ENCODE measurements around the gene ARHGEF2. TPM values are rescaled to one million over a fixed set of nuclear protein-coding genes. Genes with fewer than 3 reads are reported as not detected.

The ARHGEF2 gene
- total RNA-seq, 6 experiments from 2014 or later: 82.0 to 94.6 (median 83.9) TPM

DNA sequence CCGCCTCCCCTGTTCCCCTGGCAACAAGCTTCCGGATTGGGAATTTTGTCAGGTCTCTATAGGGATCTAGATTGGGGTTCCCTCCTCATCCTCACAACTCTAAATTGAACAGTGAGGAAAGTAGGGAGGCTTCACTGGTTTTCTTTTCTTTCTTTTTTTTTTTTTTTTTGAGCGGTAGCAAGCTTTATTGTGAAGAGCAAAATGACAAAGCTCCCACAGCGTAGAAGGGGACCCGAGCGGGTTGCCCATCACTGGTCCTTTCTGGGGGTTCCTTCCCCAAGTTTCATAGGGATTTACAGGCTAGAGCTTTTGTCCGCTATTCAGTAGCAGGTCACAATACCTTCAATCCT lies 10.3 kb downstream of the ARHGEF2 start:
- TF ChIP-seq, protein P1, sequence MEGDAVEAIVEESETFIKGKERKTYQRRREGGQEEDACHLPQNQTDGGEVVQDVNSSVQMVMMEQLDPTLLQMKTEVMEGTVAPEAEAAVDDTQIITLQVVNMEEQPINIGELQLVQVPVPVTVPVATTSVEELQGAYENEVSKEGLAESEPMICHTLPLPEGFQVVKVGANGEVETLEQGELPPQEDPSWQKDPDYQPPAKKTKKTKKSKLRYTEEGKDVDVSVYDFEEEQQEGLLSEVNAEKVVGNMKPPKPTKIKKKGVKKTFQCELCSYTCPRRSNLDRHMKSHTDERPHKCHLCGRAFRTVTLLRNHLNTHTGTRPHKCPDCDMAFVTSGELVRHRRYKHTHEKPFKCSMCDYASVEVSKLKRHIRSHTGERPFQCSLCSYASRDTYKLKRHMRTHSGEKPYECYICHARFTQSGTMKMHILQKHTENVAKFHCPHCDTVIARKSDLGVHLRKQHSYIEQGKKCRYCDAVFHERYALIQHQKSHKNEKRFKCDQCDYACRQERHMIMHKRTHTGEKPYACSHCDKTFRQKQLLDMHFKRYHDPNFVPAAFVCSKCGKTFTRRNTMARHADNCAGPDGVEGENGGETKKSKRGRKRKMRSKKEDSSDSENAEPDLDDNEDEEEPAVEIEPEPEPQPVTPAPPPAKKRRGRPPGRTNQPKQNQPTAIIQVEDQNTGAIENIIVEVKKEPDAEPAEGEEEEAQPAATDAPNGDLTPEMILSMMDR (IDR thresholded peaks at IDR 0.05): no peak
- no peak for DNase-seq
- Mint-ChIP-seq H3K4me3 (no peak overlapping the region), H3K4me1 (ENCODE audit: low read depth) (peaks cover 58% of the 10 kb centered on the region), H3K27ac (peak overlapping the region; percentile 86), H3K27me3 (ENCODE audit: insufficient read depth) (peaks cover 4% of the 10 kb centered on the region; the same call in 1 of the 2 replicates), H3K36me3 (ENCODE audit: low read depth) (peaks cover 30% of the 10 kb centered on the region), H3K9me3 (no peaks in the 10 kb centered on the region)

GRCh38 chr1:155967341-155968050 lies 10.9 kb downstream of the ARHGEF2 start:
- H3K27me3 Mint-ChIP-seq (ENCODE audit: insufficient read depth): peaks cover 4% of the 10 kb centered on the region
- H3K36me3 Mint-ChIP-seq (ENCODE audit: low read depth): peaks cover 29% of the 10 kb centered on the region
- no peaks in the 10 kb centered on the region for H3K9me3 Mint-ChIP-seq
- TF ChIP-seq, protein P1 (IDR thresholded peaks at IDR 0.05): no peak
- no peak overlapping the region for H3K4me3 Mint-ChIP-seq
- no peak for DNase-seq
- peak overlapping the region; percentile 86 for H3K27ac Mint-ChIP-seq
- H3K4me1 Mint-ChIP-seq (ENCODE audit: low read depth): peaks cover 58% of the 10 kb centered on the region

DNA sequence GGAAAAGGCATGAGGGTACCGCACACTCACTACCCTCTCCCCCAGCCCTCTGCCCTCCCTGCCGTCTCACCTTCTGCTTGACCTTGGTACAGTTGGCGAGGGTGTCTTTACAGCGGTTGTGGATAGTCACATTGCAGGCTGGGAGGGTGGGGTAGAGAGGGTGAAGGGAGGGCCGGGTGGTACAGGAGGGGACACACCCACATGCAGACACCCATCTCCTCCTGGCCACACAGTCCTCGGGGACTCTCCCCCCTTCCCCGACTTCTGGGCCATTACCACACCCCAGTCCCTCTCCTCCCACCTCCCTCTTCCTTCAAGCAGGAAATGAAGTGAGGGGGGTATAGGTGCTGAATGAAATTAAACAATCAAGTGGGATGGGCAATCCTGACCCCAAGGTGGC lies 11.6 kb downstream of the ARHGEF2 start:
- H3K4me1 Mint-ChIP-seq (ENCODE audit: low read depth): peaks cover 58% of the 10 kb centered on the region
- peaks cover 31% of the 10 kb centered on the region for H3K36me3 Mint-ChIP-seq (ENCODE audit: low read depth)
- H3K9me3 Mint-ChIP-seq: no peaks in the 10 kb centered on the region

GRCh38 chr1:155966135-155966534 lies 12.2 kb downstream of the ARHGEF2 start:
- H3K9me3 Mint-ChIP-seq: no peaks in the 10 kb centered on the region
- TF ChIP-seq, protein P1 (IDR thresholded peaks at IDR 0.05): peak; percentile 31; the same call in 1 of the 2 replicates
- no peak for DNase-seq
- H3K27ac Mint-ChIP-seq: peak overlapping the region; percentile 29; the same call in 1 of the 2 replicates
- H3K4me1 Mint-ChIP-seq (ENCODE audit: low read depth): peaks cover 58% of the 10 kb centered on the region
- H3K4me3 Mint-ChIP-seq: no peak overlapping the region
- peaks cover 35% of the 10 kb centered on the region for H3K36me3 Mint-ChIP-seq (ENCODE audit: low read depth)
- H3K27me3 Mint-ChIP-seq (ENCODE audit: insufficient read depth): peaks cover 8% of the 10 kb centered on the region

More for the DNA sequence above, 11.6 kb downstream of the ARHGEF2 start:
- H3K27ac Mint-ChIP-seq: no peak overlapping the region; the same call in 1 of the 2 replicates
- TF ChIP-seq, protein P1 (IDR thresholded peaks at IDR 0.05): no peak
- peaks cover 7% of the 10 kb centered on the region for H3K27me3 Mint-ChIP-seq (ENCODE audit: insufficient read depth)
- no peak for DNase-seq
- no peak overlapping the region for H3K4me3 Mint-ChIP-seq

DNA sequence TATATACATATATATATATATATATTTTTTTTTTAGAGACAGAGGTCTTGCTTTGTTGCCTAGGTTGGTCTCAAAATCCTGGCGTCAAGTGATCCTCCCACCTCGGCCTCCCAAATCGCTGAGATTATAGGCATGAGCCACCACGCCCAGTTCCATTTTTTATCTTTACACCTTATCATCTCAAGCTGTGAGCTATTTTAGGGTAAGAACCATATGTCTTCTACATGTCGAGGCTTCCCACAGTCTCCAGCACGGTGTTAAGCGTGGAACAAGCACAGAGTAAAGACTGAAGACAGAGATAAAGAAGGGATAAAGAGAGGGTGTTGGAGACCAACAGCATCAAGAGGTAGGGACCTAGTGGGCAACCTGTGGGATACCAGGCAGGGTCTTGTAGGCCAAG lies 14.2 kb downstream of the ARHGEF2 start:
- H3K36me3 Mint-ChIP-seq (ENCODE audit: low read depth): peaks cover 39% of the 10 kb centered on the region
- TF ChIP-seq, protein P1 (IDR thresholded peaks at IDR 0.05): no peak
- no peak for DNase-seq
- no peaks in the 10 kb centered on the region for H3K9me3 Mint-ChIP-seq
- H3K4me1 Mint-ChIP-seq (ENCODE audit: low read depth): peaks cover 52% of the 10 kb centered on the region
- no peak overlapping the region for H3K4me3 Mint-ChIP-seq
- peaks cover 8% of the 10 kb centered on the region for H3K27me3 Mint-ChIP-seq (ENCODE audit: insufficient read depth)
- peak overlapping the region; percentile 10; the same call in 1 of the 2 replicates for H3K27ac Mint-ChIP-seq
